Heart left ventricle (tissue), 16 donors: Measurements from ENCODE around the gene NBAS. TPM values are rescaled to one million over a fixed set of nuclear protein-coding genes. Genes with fewer than 3 reads are reported as not detected.

Source experiments
- ATAC-seq, 4 donors: fragments of 200-7000 bp; cut with Tn5 transposase; one replicate each; pipeline ENCODE4 v1.9.1; 2020 to 2022; ENCODE audit warnings: moderate library complexity in 4 of 4, mild to moderate bottlenecking in 3 of 4, moderate number of reproducible peaks in 1 of 4
- DNase-seq, 5 donors: peaks; one replicate each; pipeline ENCODE4 v3.0.0-alpha.2; 2020
- H3K27ac ChIP-seq, 12 donors: fragments of 200-600 bp; sonication (generic) in 4 of 12; one replicate each; pipeline versions ENCODE4 v1.5.0 to v1.8.0; 2016 to 2022; ENCODE audit warnings: mild to moderate bottlenecking in 2 of 12
- H3K27me3 ChIP-seq, 9 donors: fragments of 200-600 bp; sonication (generic) in 2 of 9; one replicate each; pipeline versions ENCODE4 v1.5.1 to v1.8.0; 2016 to 2022; ENCODE audit warnings: mild to moderate bottlenecking in 3 of 9
- H3K36me3 ChIP-seq, 9 donors: fragments of 200-600 bp; sonication (generic) in 2 of 9; one replicate each; pipeline versions ENCODE4 v1.5.0 to v1.8.0; 2018 to 2022; ENCODE audit warnings: mild to moderate bottlenecking in 2 of 9
- H3K4me1 ChIP-seq, 12 donors: fragments of 200-600 bp; sonication (generic) in 4 of 12; one replicate each; pipeline versions ENCODE4 v1.5.0 to v1.8.0; 2016 to 2022; ENCODE audit warnings: mild to moderate bottlenecking in 3 of 12
- H3K4me3 ChIP-seq, 12 donors: fragments of 200-600 bp; sonication (generic) in 4 of 12; one replicate each; pipeline versions ENCODE4 v1.5.0 to v1.8.0; 2017 to 2022; ENCODE audit warnings: mild to moderate bottlenecking in 9 of 12, moderate library complexity in 4 of 12
- H3K9me3 ChIP-seq, 12 donors: fragments of 200-600 bp; sonication (generic) in 4 of 12; one replicate each; pipeline versions ENCODE4 v1.5.0 to v1.8.0; 2016 to 2022; ENCODE audit warnings: mild to moderate bottlenecking in 1 of 12
- POLR2A ChIP-seq, 2 donors: fragments of 450-650 bp; IDR thresholded peaks; one replicate each; pipeline ENCODE4 v1.6.1; 2017; ENCODE audit warnings: antibody characterized with exemption in 2 of 2, mild to moderate bottlenecking in 2 of 2, moderate library complexity in 2 of 2
- WGBS, 4 donors: extraction: QIAGEN DNeasy Blood & Tissue Kit in 2 of 4; methylation state at CpG; one replicate each; pipeline versions ENCODE4 v1.1.5 to v1.1.7; 2013 to 2018; 5-methylcytosine and 5-hydroxymethylcytosine counted together
- intact Hi-C, 10 donors: fragments of 100-400 bp; cut with DNase I; formaldehyde crosslinking; loops; one replicate each; pipeline versions ENCODE4 v1.11.1 to v1.14.2; 2022
- polyA plus RNA-seq, 2 donors: library from polyadenylated mRNA; stranded (reverse); fragments of 200-250 nt; gene quantifications; one replicate each; pipeline ENCODE4 v1.2.3, GENCODE V29; 2013
- total RNA-seq, 9 donors: library from RNA; depleted of rRNA in 2 of 9; stranded (reverse); fragments of >200 nt in 2 of 9; fragmentation: NEBNext Ultra II Directional in 3 of 9; extraction: Animal tissue kit (Norgen Biotek cat#: 25700) in 3 of 9; gene quantifications; one replicate each; pipeline versions ENCODE4 v1.1.0 to v1.2.4, GENCODE V29; 2016 to 2023
- TF ChIP-seq, protein P1 (sequence below), 12 donors: fragments of 200-600 bp; sonication (generic) in 4 of 12; IDR thresholded peaks; one replicate each; pipeline versions ENCODE4 v1.5.0 to v1.8.0; 2018 to 2022; ENCODE audit warnings: antibody characterized with exemption in 12 of 12, mild to moderate bottlenecking in 5 of 12
- donor health status: ischemic (EF 13 %, LVEDD 7.1; RV severe dilation, severe dysfunction).
- donor health status: healthy with polysubstance abuse.
- donor health status: DM: no; HTN: yes; CAD: no.
- donor health status: DM: no; HTN: no; CAD: no.
- donor health status: ischemic (EF 25% LVEDD 6.9; RV normal size, moderate dysfunction).
- donor health status: ischemic (EF 25% LVEDD 5.7; RV mildly dilated, moderate dysfunction).
- donor health status: healthy.
- donor health status: DM: yes; HTN: yes; CAD: no.
- donor health status: ischemic (EF 35%, LVEDD 5.7; RV mildly dilated, moderate dysfunction).
- donor health status: nonischemic (EF 11% LVEDD 7.7; RV severe dilation, severe dysfunction).
- donor health status: DM: yes; HTN: yes; CAD: no.
- donor health status: PGD.
- donor health status: ischemic (EF 29% LVEDD 5.4; RV normal size, mild dysfunction).
- donor health status: nonischemic (EF 23%, LVEDD 6.1; RV moderate dilation, normal function).

The NBAS gene
- total and polyA plus RNA-seq, 11 donors: 23.1 to 63.0 (median 50.5) TPM

DNA sequence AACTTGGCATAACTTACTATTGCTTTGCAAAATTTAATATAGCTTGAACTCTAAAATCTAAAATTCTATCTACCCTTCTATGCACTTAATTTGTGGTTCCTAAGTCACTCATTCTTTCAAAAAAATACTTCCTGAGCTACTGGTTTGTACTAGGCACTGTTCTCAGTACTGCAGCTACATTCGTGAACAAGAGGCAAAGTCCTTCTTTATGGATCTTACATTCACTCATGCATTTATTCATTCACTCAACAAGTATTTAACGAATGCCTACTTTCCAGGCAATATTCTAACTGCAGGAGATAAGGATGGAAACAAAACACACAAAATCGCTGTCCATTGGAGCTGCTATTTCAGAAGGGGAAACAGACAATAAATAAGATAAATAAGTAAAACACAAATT, 104.8 kb downstream of the NBAS start:
- H3K4me3 ChIP-seq: no peak overlapping the region
- no peak for DNase-seq
- no peak for ATAC-seq
- TF ChIP-seq, protein P1, sequence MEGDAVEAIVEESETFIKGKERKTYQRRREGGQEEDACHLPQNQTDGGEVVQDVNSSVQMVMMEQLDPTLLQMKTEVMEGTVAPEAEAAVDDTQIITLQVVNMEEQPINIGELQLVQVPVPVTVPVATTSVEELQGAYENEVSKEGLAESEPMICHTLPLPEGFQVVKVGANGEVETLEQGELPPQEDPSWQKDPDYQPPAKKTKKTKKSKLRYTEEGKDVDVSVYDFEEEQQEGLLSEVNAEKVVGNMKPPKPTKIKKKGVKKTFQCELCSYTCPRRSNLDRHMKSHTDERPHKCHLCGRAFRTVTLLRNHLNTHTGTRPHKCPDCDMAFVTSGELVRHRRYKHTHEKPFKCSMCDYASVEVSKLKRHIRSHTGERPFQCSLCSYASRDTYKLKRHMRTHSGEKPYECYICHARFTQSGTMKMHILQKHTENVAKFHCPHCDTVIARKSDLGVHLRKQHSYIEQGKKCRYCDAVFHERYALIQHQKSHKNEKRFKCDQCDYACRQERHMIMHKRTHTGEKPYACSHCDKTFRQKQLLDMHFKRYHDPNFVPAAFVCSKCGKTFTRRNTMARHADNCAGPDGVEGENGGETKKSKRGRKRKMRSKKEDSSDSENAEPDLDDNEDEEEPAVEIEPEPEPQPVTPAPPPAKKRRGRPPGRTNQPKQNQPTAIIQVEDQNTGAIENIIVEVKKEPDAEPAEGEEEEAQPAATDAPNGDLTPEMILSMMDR (IDR thresholded peaks at IDR 0.05): no peak
- no peak for TF ChIP-seq POLR2A (IDR thresholded peaks at IDR 0.05)
- H3K36me3 ChIP-seq: peaks cover 0 to 65% (median 51%) of the 10 kb centered on the region in 9 donors
- H3K27me3 ChIP-seq: no peaks in the 10 kb centered on the region
- no peaks in the 10 kb centered on the region for H3K9me3 ChIP-seq
- 68 to 77% (median 71%) methylated on average over 3 of the region's 3 CpGs for WGBS, 4 donors
- intact Hi-C loops: no loop called here
- peaks cover 0 to 16% (median 0%) of the 10 kb centered on the region in 12 donors for H3K4me1 ChIP-seq
- H3K27ac ChIP-seq: no peak overlapping the region

DNA sequence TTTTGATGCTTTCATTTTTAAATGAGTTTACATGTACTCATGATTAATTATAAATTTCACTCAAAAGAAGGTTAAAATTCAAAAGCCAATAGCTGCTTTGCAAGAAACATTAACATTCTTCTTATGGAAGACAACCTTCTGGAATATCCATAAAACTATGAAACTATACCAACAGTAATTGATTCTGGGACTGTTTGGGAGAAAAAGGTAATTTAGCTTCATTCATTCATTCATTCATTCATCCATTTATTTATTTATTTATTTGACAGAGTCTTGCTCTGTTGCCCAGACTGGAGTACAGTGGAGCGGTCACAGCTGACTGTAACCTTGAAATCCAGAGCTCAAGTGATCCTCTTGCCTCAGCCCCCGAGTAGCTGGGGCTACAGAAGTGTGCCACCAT, 110.3 kb downstream of the NBAS start:
- Histone ChIP-seq H3K36me3 (peaks cover 0 to 29% (median 15%) of the 10 kb centered on the region in 9 donors), H3K4me3 (no peak overlapping the region), H3K27me3 (no peaks in the 10 kb centered on the region), H3K4me1 (peaks cover 0 to 25% (median 12%) of the 10 kb centered on the region in 12 donors), H3K9me3 (peaks cover 0 to 7% (median 0%) of the 10 kb centered on the region in 12 donors), H3K27ac (no peak overlapping the region)
- DNase-seq (no peak), ATAC-seq (no peak)
- 92 to 100% (median 98%) methylated on average over 2 of the region's 2 CpGs for WGBS, 4 donors
- intact Hi-C loops: no loop called here
- no peak for TF ChIP-seq POLR2A (IDR thresholded peaks at IDR 0.05)
- TF ChIP-seq, protein P1 (IDR thresholded peaks at IDR 0.05): no peak

DNA sequence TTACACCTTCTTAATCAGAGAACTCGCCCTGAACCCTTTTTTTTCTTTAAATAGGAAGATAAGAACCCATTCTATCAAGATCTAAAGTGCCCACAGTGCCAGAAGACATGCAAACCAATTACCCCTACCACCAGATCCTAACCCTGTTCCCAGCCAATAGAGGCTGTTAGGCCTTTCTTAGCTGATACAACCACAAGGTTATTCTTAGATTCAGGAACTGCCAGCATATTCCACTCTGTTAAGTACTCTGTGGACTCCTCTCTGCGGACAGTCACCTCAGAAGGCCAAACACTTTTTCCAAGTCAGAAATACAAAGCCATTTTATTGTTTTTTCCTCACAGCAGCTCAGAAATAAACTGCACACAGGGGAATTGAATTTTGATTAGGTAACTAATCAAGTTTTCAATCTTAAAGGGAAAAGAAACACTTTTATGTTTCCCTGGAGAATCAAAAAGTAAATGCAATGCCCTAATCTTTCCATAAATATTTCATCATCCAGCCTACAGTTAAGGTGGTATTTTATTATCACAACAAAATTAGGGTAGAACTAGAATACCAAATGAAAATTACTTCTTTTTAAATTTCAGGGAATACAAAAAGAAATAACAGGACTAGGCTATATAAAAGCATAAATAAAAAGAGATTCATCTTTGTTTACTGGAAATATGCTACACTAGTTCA, 111.4 kb downstream of the NBAS start:
- WGBS, 4 donors: 27 to 45% (median 38%) methylated on average over 2 of the region's 2 CpGs
- no peak for TF ChIP-seq POLR2A (IDR thresholded peaks at IDR 0.05)
- TF ChIP-seq, protein P1 (IDR thresholded peaks at IDR 0.05): no peak
- Histone ChIP-seq H3K27me3 (no peaks in the 10 kb centered on the region), H3K4me3 (no peak overlapping the region), H3K9me3 (peaks cover 0 to 9% (median 0%) of the 10 kb centered on the region in 12 donors), H3K36me3 (peaks cover 0 to 24% (median 11%) of the 10 kb centered on the region in 9 donors), H3K4me1 (peaks cover 0 to 25% (median 12%) of the 10 kb centered on the region in 12 donors), H3K27ac (peak overlapping the region; percentile 32 to 82 (median 74))
- DNase-seq: no peak
- intact Hi-C loops: no loop called here
- peak; percentile 91 to 96 (median 94) for ATAC-seq

DNA sequence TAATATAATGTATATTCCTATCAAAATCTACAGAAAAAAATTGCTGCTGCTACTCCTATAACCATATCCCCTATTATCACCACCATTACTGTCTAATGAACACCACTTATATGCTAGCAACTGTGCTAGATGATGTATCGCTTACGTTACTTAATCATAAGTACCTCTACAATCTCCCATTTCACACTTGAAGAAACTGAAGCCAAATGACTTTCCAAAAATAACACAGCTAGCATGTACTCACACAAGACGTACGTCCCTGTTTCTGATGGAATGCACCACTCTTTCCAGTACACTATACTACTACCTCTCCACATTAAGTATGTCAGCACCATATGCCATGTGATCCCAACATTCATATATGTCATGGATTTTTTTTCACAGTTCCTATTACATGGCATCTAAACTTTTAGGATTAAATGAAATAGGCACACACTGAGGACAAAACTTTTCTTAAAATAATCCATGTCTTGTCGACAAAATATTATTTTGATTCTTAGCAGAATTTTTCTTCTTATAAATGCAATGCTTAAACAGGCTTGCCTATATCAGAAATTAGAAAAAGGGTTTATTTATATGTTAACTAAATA, 112.8 kb downstream of the NBAS start:
- no peak for DNase-seq
- 52 to 67% (median 62%) methylated on average over 5 of the region's 5 CpGs for WGBS, 4 donors
- ATAC-seq: peak; percentile 71 to 89 (median 81)

More for the DNA sequence above, 112.8 kb downstream of the NBAS start:
- H3K27ac ChIP-seq: peak overlapping the region in 10 of 12 donors; percentile 32 to 82 (median 76)
- H3K9me3 ChIP-seq: peaks cover 0 to 10% (median 0%) of the 10 kb centered on the region in 12 donors
- no peak for TF ChIP-seq POLR2A (IDR thresholded peaks at IDR 0.05)
- TF ChIP-seq, protein P1 (IDR thresholded peaks at IDR 0.05): no peak
- peaks cover 0 to 13% (median 5%) of the 10 kb centered on the region in 9 donors for H3K36me3 ChIP-seq
- intact Hi-C loops: no loop called here
- H3K27me3 ChIP-seq: no peaks in the 10 kb centered on the region
- peaks cover 0 to 25% (median 12%) of the 10 kb centered on the region in 12 donors for H3K4me1 ChIP-seq
- no peak overlapping the region for H3K4me3 ChIP-seq
